IMR-90 (cell line): ENCODE results near the gene AKR1C8. TPM values are rescaled to one million over a fixed set of nuclear protein-coding genes. Genes with fewer than 3 reads are reported as not detected.
"Not testable (repeated sequence)": the region's sequence is repeated elsewhere in the genome, so short reads cannot be mapped to it uniquely, and the experiment has no call there.

Experiments
- ATAC-seq: fragments of 200-7000 bp; cut with Tn5 transposase; 2 replicates; pipeline ENCODE4 v1.9.1; 2020; ENCODE audit warnings: low read depth, mild to moderate bottlenecking, moderate library complexity
- BruUV-seq: library from RNA; stranded (reverse); fragments of 400-500 nt; replicated peaks from 2 replicates; lab custom pipeline; 2021; lab: Mats Ljungman, UMichigan
- CTCF ChIA-PET: fragments of 300-600 bp; formaldehyde crosslinking; extraction: SDS; loops from one replicate; lab custom pipeline; 2021; ENCODE audit warnings: antibody characterized with exemption; lab: Yijun Ruan, JAX
- POLR2A ChIA-PET: fragments of 300-600 bp; sonication (Branson Sonifier 250); formaldehyde crosslinking; loops from one replicate; lab custom pipeline; 2022; ENCODE audit warnings: antibody characterized with exemption; ENCODE audit not compliant: unreplicated experiment; lab: Charles Lee
- DNase-seq: peaks from one replicate; pipeline ENCODE4 v3.0.0; 2013
- H2AFZ ChIP-seq: replicated peaks from 2 replicates; pipeline ENCODE3; 2013; ENCODE audit warnings: low read length, mild to moderate bottlenecking; ENCODE audit not compliant: poor library complexity
- H2AK5ac ChIP-seq: 2 replicates; pipeline ENCODE4 v1.6.1; 2013; ENCODE audit warnings: low read depth, low read length, inconsistent platforms
- H2AK9ac ChIP-seq: replicated peaks from 2 replicates; pipeline ENCODE3; 2013; ENCODE audit warnings: mild to moderate bottlenecking, low read depth, low read length, moderate library complexity; ENCODE audit not compliant: poor library complexity
- H2BK120ac ChIP-seq: 2 replicates; pipeline ENCODE4 v1.6.1; 2013; ENCODE audit warnings: low read depth, low read length, inconsistent platforms
- H2BK15ac ChIP-seq: 3 replicates; pipeline ENCODE4 v1.6.1; 2013; ENCODE audit warnings: low read depth, low read length, inconsistent platforms
- H2BK20ac ChIP-seq: 2 replicates; pipeline ENCODE4 v1.6.1; 2013; ENCODE audit warnings: low read depth, mild to moderate bottlenecking, inconsistent platforms, low read length, moderate library complexity
- H2BK5ac ChIP-seq: 2 replicates; pipeline ENCODE4 v1.6.1; 2013; ENCODE audit warnings: mild to moderate bottlenecking, low read depth, low read length, inconsistent platforms; ENCODE audit not compliant: poor library complexity, severe bottlenecking
- H3K14ac ChIP-seq: replicated peaks from 2 replicates; pipeline ENCODE4 v1.6.1; 2013; ENCODE audit warnings: low read depth, low read length, inconsistent platforms
- H3K18ac ChIP-seq: 2 replicates; pipeline ENCODE4 v1.6.1; 2013; ENCODE audit warnings: low read depth, low read length, control low read depth
- H3K23ac ChIP-seq: 2 replicates; pipeline ENCODE4 v1.6.1; 2013; ENCODE audit warnings: low read depth, low read length, inconsistent platforms
- H3K27ac ChIP-seq: 2 replicates; pipeline ENCODE4 v1.5.1; 2013; ENCODE audit warnings: mild to moderate bottlenecking, control low read depth, low read length; ENCODE audit not compliant: insufficient read depth
- H3K27me3 ChIP-seq: 2 replicates; pipeline ENCODE4 v1.6.1; 2013; ENCODE audit warnings: low read length; ENCODE audit not compliant: control insufficient read depth, insufficient read depth
- H3K36me3 ChIP-seq: 2 replicates; pipeline ENCODE4 v1.6.1; 2013; ENCODE audit warnings: low read length, mixed read lengths; ENCODE audit not compliant: control insufficient read depth, insufficient read depth
- H3K4ac ChIP-seq: 2 replicates; pipeline ENCODE4 v1.6.1; 2013; ENCODE audit warnings: low read depth, low read length, inconsistent platforms
- H3K4me1 ChIP-seq: 2 replicates; pipeline ENCODE4 v1.6.1; 2013; ENCODE audit warnings: low read length, mixed read lengths; ENCODE audit not compliant: control insufficient read depth, insufficient read depth
- H3K4me2 ChIP-seq: 2 replicates; pipeline ENCODE4 v1.6.1; 2013; ENCODE audit warnings: low read depth, mild to moderate bottlenecking, control low read depth, low read length, moderate library complexity
- H3K4me3 ChIP-seq: 2 replicates; pipeline ENCODE4 v1.5.1; 2013; ENCODE audit warnings: low read depth, mild to moderate bottlenecking, control low read depth, low read length, moderate library complexity; ENCODE audit not compliant: insufficient read depth
- H3K56ac ChIP-seq: 2 replicates; pipeline ENCODE4 v1.6.1; 2013; ENCODE audit warnings: low read length, inconsistent platforms; ENCODE audit not compliant: insufficient read depth; ENCODE audit errors: extremely low read depth
- H3K79me1 ChIP-seq, 2 experiments: 2 replicates each; pipeline ENCODE4 v1.6.1; 2013; ENCODE audit warnings: low read length in 2 of 2, inconsistent platforms in 1 of 2, low read depth in 1 of 2
- H3K9ac ChIP-seq: 2 replicates; pipeline ENCODE4 v1.6.1; 2013; ENCODE audit warnings: low read depth, low read length, control low read depth
- H3K9me1 ChIP-seq: 2 replicates; pipeline ENCODE4 v1.6.1; 2013; ENCODE audit warnings: low read length, inconsistent platforms; ENCODE audit not compliant: insufficient read depth
- H3K9me3 ChIP-seq: 2 replicates; pipeline ENCODE4 v1.6.1; 2013; ENCODE audit warnings: low read length; ENCODE audit not compliant: control insufficient read depth, insufficient read depth
- H4K20me1 ChIP-seq: 2 replicates; pipeline ENCODE4 v1.6.1; 2013; ENCODE audit warnings: low read length, inconsistent platforms; ENCODE audit not compliant: insufficient read depth
- H4K5ac ChIP-seq: 2 replicates; pipeline ENCODE4 v1.6.1; 2013; ENCODE audit warnings: mild to moderate bottlenecking, low read depth, low read length, control low read depth
- H4K8ac ChIP-seq, 2 experiments: 2 replicates each; pipeline ENCODE4 v1.6.1; 2013; ENCODE audit warnings: low read depth in 2 of 2, low read length in 2 of 2, control low read depth in 1 of 2, inconsistent platforms in 1 of 2
- H4K91ac ChIP-seq: 2 replicates; pipeline ENCODE4 v1.6.1; 2013; ENCODE audit warnings: low read depth, low read length, inconsistent platforms; ENCODE audit not compliant: insufficient read depth
- WGBS, 2 experiments: methylation state at CpG; one replicate each; pipeline versions ENCODE4 v1.1.5 to v1.1.7; 2013; ENCODE audit warnings: missing lambda C conversion rate in 2 of 2; ENCODE audit not compliant: insufficient read length in 1 of 2; ENCODE audit errors: extremely low coverage in 2 of 2; 5-methylcytosine and 5-hydroxymethylcytosine counted together
- dilution Hi-C: fragments of 300-500 bp; cut with HindIII; formaldehyde crosslinking; loops from one replicate; pipeline ENCODE4 v1.14.3; 2018; ENCODE audit warnings: low sequenced_read_pairs; ENCODE audit not compliant: unreplicated experiment
- in situ Hi-C: fragments of 300-500 bp; cut with MboI; formaldehyde crosslinking; loops from 3 replicates; pipeline ENCODE4 v1.14.3; 2019; ENCODE audit warnings: low sequenced_read_pairs, inconsistent platforms, mixed read lengths
- intact Hi-C: fragments of 100-400 bp; cut with micrococcal nuclease; formaldehyde crosslinking; loops from 2 replicates; pipeline ENCODE4 v1.10.0; 2022
- polyA plus RNA-seq, 3 experiments: library from polyadenylated mRNA; depleted of rRNA; stranded (reverse); fragments of >200 nt; gene quantifications; 2 replicates each; pipeline ENCODE4 v1.2.3, GENCODE V29; 2012; ENCODE audit warnings: low replicate concordance in 1 of 3
- total RNA-seq: library from RNA; depleted of rRNA; stranded (reverse); fragments of >200 nt; gene quantifications from 2 replicates; pipeline ENCODE4 v1.2.3, GENCODE V29; 2012

AKR1C8 gene
- total and polyA plus RNA-seq, 2 of the 4 experiments (the other 2 are of a cell fraction) = not detected

GRCh38 chr10:5119997-5120396 lies 65.0 kb downstream of the AKR1C8 start:
- BruUV-seq = not testable (repeated sequence)

More at GRCh38 chr10:5119997-5120396, 65.0 kb downstream of the AKR1C8 start:
- H2BK5ac ChIP-seq, H3K18ac ChIP-seq, in situ Hi-C loops, H3K36me3 ChIP-seq, H2BK15ac ChIP-seq, H2BK120ac ChIP-seq, POLR2A ChIA-PET, H4K20me1 ChIP-seq, H3K23ac ChIP-seq, H4K91ac ChIP-seq, H2AK5ac ChIP-seq, H3K4me2 ChIP-seq, H2AK9ac ChIP-seq, H3K9ac ChIP-seq, H4K8ac ChIP-seq, H2AFZ ChIP-seq, ATAC-seq, H3K27ac ChIP-seq, H3K9me3 ChIP-seq, H2BK20ac ChIP-seq, H3K56ac ChIP-seq, DNase-seq, H3K4me1 ChIP-seq, intact Hi-C loops, H4K5ac ChIP-seq, CTCF ChIA-PET, H3K79me1 ChIP-seq, H3K27me3 ChIP-seq, dilution Hi-C loops, H3K14ac ChIP-seq, H3K4ac ChIP-seq, H3K4me3 ChIP-seq, H3K9me1 ChIP-seq: not testable (repeated sequence)
- no CpG with 5 or more reads among the region's 5 CpGs for WGBS, 2 experiments
